ENCODE data around the gene ITGB8. TPM values are rescaled to one million over a fixed set of nuclear protein-coding genes. Genes with fewer than 3 reads are reported as not detected.

The ITGB8 gene
- total RNA-seq, 1 experiment from 2014 or later: 13.9 TPM

DNA sequence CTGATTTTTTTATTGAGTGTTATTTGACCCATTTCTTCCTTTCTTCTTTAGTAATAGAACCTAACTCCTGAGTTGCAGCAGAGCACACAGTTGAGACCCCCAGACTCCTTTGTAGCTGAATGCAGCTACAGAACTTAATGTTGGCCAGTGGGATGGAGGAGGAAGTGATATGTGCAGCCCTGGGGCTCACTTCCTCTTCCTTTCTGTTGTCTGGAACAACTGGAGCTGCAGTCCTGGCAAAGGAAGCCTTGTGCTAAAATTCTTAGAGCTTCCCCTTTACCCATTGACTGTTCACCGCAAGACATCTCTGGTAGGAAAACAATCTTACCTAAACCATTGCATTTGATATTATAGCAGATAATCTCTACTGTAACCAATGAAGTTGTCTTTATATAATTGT, 86.6 kb downstream of the ITGB8 start:
- POLR2A ChIA-PET (ENCODE audit: unreplicated experiment): no interaction called here
- BruUV-seq (replicated peaks): no TSS peak
- H3K4me3 ChIP-seq (ENCODE audit: low read length): no peak overlapping the region

DNA sequence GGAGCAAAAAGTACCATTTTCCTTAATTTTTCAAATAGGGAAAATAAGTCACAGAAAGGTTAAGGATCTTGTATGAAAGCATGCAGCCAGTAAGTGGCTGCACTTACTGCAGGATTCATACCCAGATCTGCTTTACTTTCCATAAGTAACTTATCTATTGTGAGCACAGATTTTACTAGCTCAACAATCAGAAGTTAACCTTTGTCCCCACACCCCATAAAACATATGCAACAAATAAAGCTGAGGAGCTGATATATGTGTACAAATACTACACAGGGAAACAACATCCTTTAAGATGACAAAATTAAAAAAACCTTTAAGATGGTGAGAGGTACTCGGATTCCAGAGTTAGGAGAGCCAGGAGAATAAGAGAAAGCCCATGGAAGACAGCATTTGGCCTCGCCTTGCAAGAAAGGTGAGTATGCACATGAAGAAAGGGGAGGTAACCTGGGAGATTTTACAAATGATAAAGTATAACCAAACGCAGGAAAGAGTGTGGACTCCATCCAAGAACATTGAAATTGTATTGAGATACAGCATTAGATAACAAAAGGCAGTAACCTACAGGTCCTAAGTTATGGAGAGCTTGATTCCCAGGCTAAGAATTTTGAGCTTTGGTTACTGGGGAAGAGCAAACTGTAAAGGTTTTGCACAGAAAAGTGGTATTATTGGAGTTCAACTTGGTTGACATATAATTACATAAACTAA, 87.1 kb downstream of the ITGB8 start:
- Histone ChIP-seq H3K27me3 (ENCODE audit: low read length) (no peaks in the 10 kb centered on the region), H3F3A (ENCODE audit: low read length, unreplicated experiment) (no peaks in the 10 kb centered on the region), H3K9me2 (replicated peaks; ENCODE audit: low read length) (no peaks in the 10 kb centered on the region), H3K4me3 (ENCODE audit: low read length) (no peak overlapping the region), H3K9me3 (ENCODE audit: low read length) (no peaks in the 10 kb centered on the region), H3K27ac (ENCODE audit: low read length) (no peak overlapping the region), H3K4me2 (ENCODE audit: low read length) (no peak overlapping the region), H3K9ac (ENCODE audit: low read length) (no peak overlapping the region), H3K79me2 (ENCODE audit: low read length) (no peaks in the 10 kb centered on the region), H3K4me1 (ENCODE audit: insufficient read depth, low read length) (no peaks in the 10 kb centered on the region), H3K36me3 (ENCODE audit: low read depth, low read length) (no peaks in the 10 kb centered on the region), H4K20me1 (ENCODE audit: low read length) (no peaks in the 10 kb centered on the region), H2AFZ (ENCODE audit: low read length) (no peak overlapping the region)
- TF ChIP-seq CTCF (conservative IDR thresholded peaks at IDR 0.05; ENCODE audit: low read depth, low read length) (no peak), EZH2phosphoT487 (IDR thresholded peaks at IDR 0.05; ENCODE audit: borderline replicate concordance, low read length) (no peak), EZH2 (IDR thresholded peaks at IDR 0.05; ENCODE audit: low read length, unreplicated experiment) (no peak)
- ChIA-PET CTCF (no interaction called here), POLR2A (ENCODE audit: unreplicated experiment) (no interaction called here)
- no TSS peak for BruUV-seq (replicated peaks)
- no peak for DNase-seq
- ATAC-seq: no peak
- intact Hi-C loops (cut with micrococcal nuclease): no loop called here

More for the DNA sequence above, 86.6 kb downstream of the ITGB8 start:
- Histone ChIP-seq H3K9me2 (replicated peaks; ENCODE audit: low read length) (no peaks in the 10 kb centered on the region), H3F3A (ENCODE audit: low read length, unreplicated experiment) (no peaks in the 10 kb centered on the region), H3K4me1 (ENCODE audit: insufficient read depth, low read length) (no peaks in the 10 kb centered on the region), H2AFZ (ENCODE audit: low read length) (no peak overlapping the region), H3K27ac (ENCODE audit: low read length) (no peak overlapping the region), H3K9ac (ENCODE audit: low read length) (no peak overlapping the region), H3K4me2 (ENCODE audit: low read length) (no peak overlapping the region), H3K9me3 (ENCODE audit: low read length) (no peaks in the 10 kb centered on the region), H4K20me1 (ENCODE audit: low read length) (no peaks in the 10 kb centered on the region), H3K27me3 (ENCODE audit: low read length) (no peaks in the 10 kb centered on the region), H3K36me3 (ENCODE audit: low read depth, low read length) (no peaks in the 10 kb centered on the region), H3K79me2 (ENCODE audit: low read length) (no peaks in the 10 kb centered on the region)
- CTCF ChIA-PET: no interaction called here
- DNase-seq (no peak), ATAC-seq (no peak)
- TF ChIP-seq EZH2phosphoT487 (IDR thresholded peaks at IDR 0.05; ENCODE audit: borderline replicate concordance, low read length): no peak
- no peak for TF ChIP-seq CTCF (conservative IDR thresholded peaks at IDR 0.05; ENCODE audit: low read depth, low read length)
- no peak for TF ChIP-seq EZH2 (IDR thresholded peaks at IDR 0.05; ENCODE audit: low read length, unreplicated experiment)
- intact Hi-C loops (cut with micrococcal nuclease): no loop called here

DNA sequence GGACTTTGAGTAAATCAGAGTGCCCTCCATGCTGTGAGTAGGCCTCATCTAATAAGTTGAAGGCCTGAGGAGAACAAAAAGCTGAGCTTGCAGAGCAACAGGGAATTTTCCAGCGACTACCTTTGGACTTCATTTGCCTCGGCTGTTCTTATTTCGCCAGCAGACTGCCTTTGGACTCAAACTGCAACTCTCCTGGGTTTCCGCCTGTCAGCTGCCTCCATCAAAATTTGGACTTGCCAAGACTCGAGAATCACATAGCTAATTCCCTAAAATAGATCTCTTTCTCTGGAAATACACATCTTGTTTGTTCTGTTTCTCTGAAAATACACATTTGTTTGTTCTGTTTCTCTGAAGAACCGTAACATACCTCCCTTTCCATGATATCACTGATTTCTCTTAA, 93.8 kb downstream of the ITGB8 start:
- ATAC-seq (no peak), DNase-seq (no peak)
- H4K20me1 ChIP-seq (ENCODE audit: low read length): no peaks in the 10 kb centered on the region
- H3K4me1 ChIP-seq (ENCODE audit: insufficient read depth, low read length): no peaks in the 10 kb centered on the region
- no peaks in the 10 kb centered on the region for H3K36me3 ChIP-seq (ENCODE audit: low read depth, low read length)
- no peaks in the 10 kb centered on the region for H3F3A ChIP-seq (ENCODE audit: low read length, unreplicated experiment)
- H2AFZ ChIP-seq (ENCODE audit: low read length): no peak overlapping the region
- no peaks in the 10 kb centered on the region for H3K27me3 ChIP-seq (ENCODE audit: low read length)
- TF ChIP-seq CTCF (conservative IDR thresholded peaks at IDR 0.05; ENCODE audit: low read depth, low read length) (no peak), EZH2phosphoT487 (IDR thresholded peaks at IDR 0.05; ENCODE audit: borderline replicate concordance, low read length) (no peak), EZH2 (IDR thresholded peaks at IDR 0.05; ENCODE audit: low read length, unreplicated experiment) (no peak)
- H3K9me2 ChIP-seq (replicated peaks; ENCODE audit: low read length): no peaks in the 10 kb centered on the region
- H3K9ac ChIP-seq (ENCODE audit: low read length): no peak overlapping the region
- BruUV-seq (replicated peaks): no TSS peak
- CTCF ChIA-PET: no interaction called here
- intact Hi-C loops (cut with micrococcal nuclease): no loop called here
- no peak overlapping the region for H3K4me3 ChIP-seq (ENCODE audit: low read length)
- POLR2A ChIA-PET (ENCODE audit: unreplicated experiment): no interaction called here
- H3K27ac ChIP-seq (ENCODE audit: low read length): no peak overlapping the region
- H3K79me2 ChIP-seq (ENCODE audit: low read length): no peaks in the 10 kb centered on the region
- H3K9me3 ChIP-seq (ENCODE audit: low read length): no peaks in the 10 kb centered on the region
- no peak overlapping the region for H3K4me2 ChIP-seq (ENCODE audit: low read length)
